K562 (cell line): Measurements from ENCODE around the gene CRKL. TPM values are rescaled to one million over a fixed set of nuclear protein-coding genes. Genes with fewer than 3 reads are reported as not detected.
A peak's percentile ranks its signal among the peaks of the same experiment; 100 is the strongest.

Experiments
- ATAC-seq: fragments of 200-7000 bp; cut with Tn5 transposase; 3 replicates; pipeline ENCODE4 v1.9.1; 2020; ENCODE audit warnings: moderate library complexity
- BruUV-seq: library from RNA; stranded (reverse); fragments of 400-500 nt; replicated peaks from 2 replicates; lab custom pipeline; 2021; lab: Mats Ljungman, UMichigan
- CTCF ChIA-PET: fragments of 300-600 bp; formaldehyde crosslinking; extraction: SDS; loops from one replicate; lab custom pipeline; 2021; ENCODE audit warnings: low intra/inter-chr PET ratio; lab: Yijun Ruan, JAX
- POLR2A ChIA-PET: fragments of 300-600, 350-650 bp; sonication (Branson Sonifier 250); formaldehyde crosslinking; extraction: SDS; loops from one replicate; lab custom pipeline; 2021; ENCODE audit warnings: antibody characterized with exemption, inconsistent platforms; lab: Yijun Ruan, JAX
- DNase-seq, 4 experiments: peaks; one replicate each; pipeline versions ENCODE4 v3.0.0 to v3.0.0-alpha.2; 2011 to 2018; ENCODE audit warnings: low spot score in 3 of 4, mixed read lengths in 3 of 4; ENCODE audit errors: extremely low read depth in 1 of 4
- FAIRE-seq: peaks from 2 replicates; lab custom pipeline; 2011; peaks lifted over from hg19 to GRCh38; lab: Jason Lieb, UNC
- H2AFZ ChIP-seq: 2 replicates; pipeline ENCODE4 v1.6.0; 2011; ENCODE audit warnings: low read depth, low read length, control low read depth, inconsistent platforms
- H3K27ac ChIP-seq: fragments of 200-600 bp; 3 replicates; pipeline ENCODE4 v1.8.0; 2011; ENCODE audit warnings: low read depth, mild to moderate bottlenecking, control low read depth, inconsistent platforms, low read length, moderate library complexity, mixed read lengths; ENCODE audit errors: extremely low read depth
- H3K27me3 ChIP-seq, 2 experiments: fragments of 300-600 bp in 1 of 2; 2 replicates in 1 of 2; 3 replicates in 1 of 2; pipeline versions ENCODE4 v1.6.0 to v1.8.0; 2011; ENCODE audit warnings: inconsistent platforms in 2 of 2, low read length in 2 of 2, mild to moderate bottlenecking in 1 of 2, mixed read lengths in 1 of 2, moderate library complexity in 1 of 2; ENCODE audit not compliant: control insufficient read depth in 2 of 2, insufficient read depth in 2 of 2
- H3K36me3 ChIP-seq: fragments of 300-600 bp; 3 replicates; pipeline ENCODE4 v1.8.0; 2011; ENCODE audit warnings: mild to moderate bottlenecking, low read length, inconsistent platforms; ENCODE audit not compliant: control insufficient read depth, insufficient read depth
- H3K4me1 ChIP-seq, 2 experiments: fragments of 200-600 bp in 1 of 2; replicated peaks in 1 of 2; 2 replicates in 1 of 2; 3 replicates in 1 of 2; pipeline versions ENCODE4 v1.5.1 to v1.8.0; 2011; ENCODE audit warnings: inconsistent platforms in 2 of 2, low read length in 2 of 2, mild to moderate bottlenecking in 1 of 2, mixed read lengths in 1 of 2, moderate library complexity in 1 of 2; ENCODE audit not compliant: control insufficient read depth in 2 of 2, insufficient read depth in 2 of 2
- H3K4me2 ChIP-seq: 2 replicates; pipeline ENCODE4 v1.6.1; 2011; ENCODE audit warnings: low read length, control low read depth, inconsistent platforms, mixed read lengths; ENCODE audit not compliant: insufficient read depth
- H3K4me3 ChIP-seq: fragments of 200-600 bp; sonication (generic), shearing (Covaris generic); 2 replicates; pipeline ENCODE4 v1.5.1; 2016; ENCODE audit warnings: control low read depth, inconsistent platforms
- H3K79me2 ChIP-seq: fragments of 200-600 bp; 3 replicates; pipeline ENCODE4 v1.8.0; 2011; ENCODE audit warnings: low read length, inconsistent platforms; ENCODE audit not compliant: control insufficient read depth, insufficient read depth
- H3K9ac ChIP-seq, 2 experiments: 2 replicates each; pipeline versions ENCODE4 v1.6.0 to v1.6.1; 2011; ENCODE audit warnings: low read depth in 2 of 2, low read length in 2 of 2, control low read depth in 1 of 2, inconsistent platforms in 1 of 2, mild to moderate bottlenecking in 1 of 2, mixed read lengths in 1 of 2; ENCODE audit not compliant: insufficient read depth in 1 of 2
- H3K9me1 ChIP-seq: one replicate; pipeline ENCODE4 v1.6.0; 2011; ENCODE audit warnings: inconsistent platforms, mild to moderate bottlenecking, low read length, moderate library complexity; ENCODE audit not compliant: control insufficient read depth, insufficient read depth
- H3K9me3 ChIP-seq: replicated peaks from 2 replicates; pipeline ENCODE4 v1.5.1; 2011; ENCODE audit warnings: low read depth, low read length, inconsistent platforms; ENCODE audit not compliant: control insufficient read depth, insufficient read depth
- H4K20me1 ChIP-seq: replicated peaks from 2 replicates; pipeline ENCODE4 v1.6.1; 2011; ENCODE audit warnings: low read length, inconsistent platforms, mixed read lengths; ENCODE audit not compliant: control insufficient read depth, insufficient read depth
- ATF6 ChIP-seq: sonication (generic); formaldehyde crosslinking; IDR thresholded peaks from 2 replicates; pipeline ENCODE4 v1.4.0; 2020; ENCODE audit warnings: mild to moderate bottlenecking, missing genetic modification reagents
- BCL6 ChIP-seq: fragments of 250-450 bp; sonication (Bioruptor Pico); IDR thresholded peaks from 2 replicates; pipeline ENCODE4 v1.4.0; 2020
- BRCA1 ChIP-seq, 2 experiments: fragments of 450-650 bp in 1 of 2; sonication (generic) in 1 of 2; formaldehyde crosslinking in 1 of 2; IDR thresholded peaks; 2 replicates each; pipeline versions ENCODE4 v1.5.0 to v1.6.1; 2017 to 2020; ENCODE audit warnings: mild to moderate bottlenecking in 1 of 2, missing genetic modification reagents in 1 of 2
- GTF2E2 ChIP-seq: fragments of 200-800 bp; sonication (Bioruptor generic); IDR thresholded peaks from 2 replicates; pipeline ENCODE4 v1.6.1; 2016; ENCODE audit warnings: missing genetic modification characterization, missing compliant biosample characterization
- HMGXB4 ChIP-seq: sonication (generic); formaldehyde crosslinking; IDR thresholded peaks from 2 replicates; pipeline ENCODE4 v1.8.1; 2023; ENCODE audit warnings: mild to moderate bottlenecking, missing genetic modification reagents
- HNRNPLL ChIP-seq: fragments of 200-400 bp; formaldehyde crosslinking; IDR thresholded peaks from 2 replicates; pipeline ENCODE4 v1.6.1; 2017; ENCODE audit warnings: low read length, low read depth, mild to moderate bottlenecking; ENCODE audit not compliant: poor library complexity, severe bottlenecking
- HNRNPUL1 ChIP-seq: fragments of 200-400 bp; formaldehyde crosslinking; IDR thresholded peaks from 2 replicates; pipeline ENCODE4 v1.6.1; 2017; ENCODE audit warnings: low read length
- IFI16 ChIP-seq: fragments of 250-450 bp; sonication (Bioruptor Pico); IDR thresholded peaks from 2 replicates; pipeline ENCODE4 v2.1.2; 2022; ENCODE audit warnings: mild to moderate bottlenecking, inconsistent platforms
- MED1 ChIP-seq: sonication (generic); formaldehyde crosslinking; IDR thresholded peaks from 2 replicates; pipeline ENCODE4 v1.8.1; 2023; ENCODE audit warnings: missing genetic modification reagents, borderline replicate concordance
- NR1H2 ChIP-seq: sonication (generic); formaldehyde crosslinking; IDR thresholded peaks from 2 replicates; pipeline ENCODE4 v1.4.0; 2020; ENCODE audit warnings: mild to moderate bottlenecking, missing genetic modification reagents
- RFX7 ChIP-seq: fragments of 250-450 bp; sonication (Bioruptor Pico); IDR thresholded peaks from 2 replicates; pipeline ENCODE4 v1.5.1; 2021; ENCODE audit warnings: mild to moderate bottlenecking
- TRIM28 ChIP-seq: fragments of 450-650 bp; IDR thresholded peaks from 2 replicates; pipeline ENCODE4 v1.6.1; 2017
- ZNF511 ChIP-seq: sonication (generic); formaldehyde crosslinking; IDR thresholded peaks from 2 replicates; pipeline ENCODE4 v1.8.0; 2022; ENCODE audit warnings: mild to moderate bottlenecking, missing genetic modification reagents
- WGBS: fragments of 100-300 bp; shearing (Covaris generic); methylation state at CpG from one replicate; pipeline ENCODE4 v1.1.6; 2016; ENCODE audit warnings: low coverage, mixed read lengths; ENCODE audit not compliant: insufficient coverage; ENCODE audit errors: missing lambda C conversion rate; 5-methylcytosine and 5-hydroxymethylcytosine counted together
- in situ Hi-C: fragments of 300-500 bp; cut with MboI; formaldehyde crosslinking; loops from 4 replicates; pipeline ENCODE4 v1.15.0; 2018; ENCODE audit warnings: inconsistent platforms, mixed read lengths
- intact Hi-C: fragments of 100-400 bp; cut with micrococcal nuclease; formaldehyde crosslinking; loops from 2 replicates; pipeline ENCODE4 v1.14.2; 2022
- polyA plus RNA-seq, 8 experiments: library from polyadenylated mRNA; depleted of rRNA in 4 of 8; stranded (reverse) in 5 of 8; unstranded in 3 of 8; fragments of >200 nt; fragmentation: Nextera tagmentation in 2 of 8; fragmentation: Illumina TruSeq in 1 of 8; extraction: Ambion mirVana in 2 of 8; extraction: Trizol in 1 of 8; gene quantifications; 2 replicates each; pipeline versions ENCODE4 v1.2.1 to v1.2.3, GENCODE V29; 2011 to 2014; ENCODE audit warnings: inconsistent platforms in 1 of 8, missing spikeins in 1 of 8
- total RNA-seq, 7 experiments: library from RNA; depleted of rRNA in 6 of 7; stranded (reverse); fragments of >200 nt in 6 of 7; fragmentation: Illumina TruSeq in 2 of 7; extraction: Trizol in 2 of 7; gene quantifications; 2 replicates each; pipeline versions ENCODE4 v1.2.1 to v1.2.3, GENCODE V29; 2011 to 2021; ENCODE audit warnings: low replicate concordance in 1 of 7
- TF ChIP-seq, protein P1 (sequence below): fragments of 250-450 bp; sonication (Bioruptor Pico); IDR thresholded peaks from 2 replicates; pipeline ENCODE4 v1.9.0; 2021; ENCODE audit warnings: mild to moderate bottlenecking, inconsistent platforms

CRKL gene
- total and polyA plus RNA-seq, 9 of the 15 experiments (the other 6 are each of a cell fraction or from before 2014, with no cell fraction given) = 100 to 263 (median 124) TPM

DNA sequence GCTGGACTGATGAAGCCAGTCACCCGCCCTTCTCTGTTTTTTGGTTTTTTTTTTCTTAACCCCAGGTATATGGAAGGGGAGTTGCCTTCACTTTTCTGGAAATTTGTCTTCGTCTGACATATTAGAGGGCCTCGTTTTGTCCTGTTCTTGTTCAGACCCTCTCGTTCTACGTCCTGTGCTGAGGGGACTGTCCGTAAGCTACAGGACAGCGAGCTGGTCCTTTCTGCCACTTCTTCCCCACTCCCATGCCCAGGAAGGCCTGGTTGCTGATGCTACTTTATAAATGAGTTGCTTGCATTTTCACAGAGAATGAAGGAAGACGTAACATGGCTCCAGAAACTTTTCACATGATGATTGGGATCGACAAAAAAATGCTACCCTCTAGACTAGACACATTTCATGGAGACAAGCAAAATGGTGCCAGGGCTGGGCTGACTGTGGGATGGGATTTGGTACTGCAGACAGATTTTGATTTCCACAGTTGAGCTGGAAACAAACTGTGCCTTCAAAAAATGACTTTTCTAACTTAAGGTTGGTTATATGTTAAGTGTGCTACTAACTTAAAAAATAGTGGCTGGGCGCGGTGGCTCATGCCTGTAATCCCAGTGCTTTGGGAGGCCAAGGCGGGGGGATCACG, 27.2 kb upstream of the CRKL start:
- H3K27ac ChIP-seq = no peak overlapping the region
- H3K4me1 ChIP-seq = peaks cover 11% of the 10 kb centered on the region in 2 experiments
- FAIRE-seq (no peak), ATAC-seq (no peak), DNase-seq (peak in 1 of 4 experiments; percentile 34)
- ChIA-PET POLR2A (interaction anchor here (0.8 to 6.1 kb wide), 14 partner anchors 8 to 125 kb away, joined by 3 to 68 read pairs (median 4); partner anchors contain the start of genes LZTR1 and P2RX6), CTCF (no interaction called here)
- no peaks in the 10 kb centered on the region; the same call in 1 of the 2 replicates for H4K20me1 ChIP-seq
- no peaks in the 10 kb centered on the region for H3K79me2 ChIP-seq
- in situ Hi-C loops = no loop called here
- H3K4me3 ChIP-seq = no peak overlapping the region
- no peaks in the 10 kb centered on the region for H3K9me1 ChIP-seq
- H3K9me3 ChIP-seq = no peaks in the 10 kb centered on the region
- intact Hi-C loops = loop anchor here (5.0 kb wide), 1 partner anchor 182 kb away; no protein-coding TSS in a partner anchor
- H2AFZ ChIP-seq = no peak overlapping the region
- BruUV-seq = no TSS peak
- WGBS = 73% methylated on average over 13 of the region's 13 CpGs
- H3K27me3 ChIP-seq = no peaks in the 10 kb centered on the region
- no peak overlapping the region for H3K9ac ChIP-seq
- H3K4me2 ChIP-seq = no peak overlapping the region
- peaks cover 44% of the 10 kb centered on the region for H3K36me3 ChIP-seq
- TF ChIP-seq GTF2E2 (tag) (peak; percentile 61; the same call in 1 of the 2 replicates), IFI16 (0 out of 2 replicates have a peak, but pooled peaks have one; percentile 7), MED1 (CRISPR knock-in tag) (0 out of 2 replicates have a peak, but pooled peaks have one; percentile 48), ZNF511 (CRISPR knock-in tag) (0 out of 2 replicates have a peak, but pooled peaks have one; percentile 14), HMGXB4 (CRISPR knock-in tag) (0 out of 2 replicates have a peak, but pooled peaks have one; percentile 32), TRIM28 (no peak), ATF6 (CRISPR knock-in tag) (0 out of 2 replicates have a peak, but pooled peaks have one; percentile 36), HNRNPUL1 (0 out of 2 replicates have a peak, but pooled peaks have one; percentile 42), HNRNPLL (peak; percentile 18), BCL6 (CRISPR knock-in tag) (no peak), BRCA1 (IDR thresholded peaks at IDR 0.05) (no peak), BRCA1 (CRISPR knock-in tag; IDR thresholded peaks at IDR 0.05) (0 out of 2 replicates have a peak, but pooled peaks have one; percentile 70), RFX7 (CRISPR knock-in tag) (0 out of 2 replicates have a peak, but pooled peaks have one; percentile 43), NR1H2 (0 out of 2 replicates have a peak, but pooled peaks have one; percentile 50)
- TF ChIP-seq, protein P1, sequence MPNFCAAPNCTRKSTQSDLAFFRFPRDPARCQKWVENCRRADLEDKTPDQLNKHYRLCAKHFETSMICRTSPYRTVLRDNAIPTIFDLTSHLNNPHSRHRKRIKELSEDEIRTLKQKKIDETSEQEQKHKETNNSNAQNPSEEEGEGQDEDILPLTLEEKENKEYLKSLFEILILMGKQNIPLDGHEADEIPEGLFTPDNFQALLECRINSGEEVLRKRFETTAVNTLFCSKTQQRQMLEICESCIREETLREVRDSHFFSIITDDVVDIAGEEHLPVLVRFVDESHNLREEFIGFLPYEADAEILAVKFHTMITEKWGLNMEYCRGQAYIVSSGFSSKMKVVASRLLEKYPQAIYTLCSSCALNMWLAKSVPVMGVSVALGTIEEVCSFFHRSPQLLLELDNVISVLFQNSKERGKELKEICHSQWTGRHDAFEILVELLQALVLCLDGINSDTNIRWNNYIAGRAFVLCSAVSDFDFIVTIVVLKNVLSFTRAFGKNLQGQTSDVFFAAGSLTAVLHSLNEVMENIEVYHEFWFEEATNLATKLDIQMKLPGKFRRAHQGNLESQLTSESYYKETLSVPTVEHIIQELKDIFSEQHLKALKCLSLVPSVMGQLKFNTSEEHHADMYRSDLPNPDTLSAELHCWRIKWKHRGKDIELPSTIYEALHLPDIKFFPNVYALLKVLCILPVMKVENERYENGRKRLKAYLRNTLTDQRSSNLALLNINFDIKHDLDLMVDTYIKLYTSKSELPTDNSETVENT (CRISPR knock-in tag) = 0 out of 2 replicates have a peak, but pooled peaks have one; percentile 19
